HG03460 (cell line): ENCODE results near the gene SCFD2.

Source experiments
- ATAC-seq: cut with Tn5 transposase; IDR thresholded peaks from one replicate; pipeline ENCODE4 v1.9.1; 2021; ENCODE audit not compliant: unreplicated experiment

SCFD2 gene

GRCh38 chr4:53118676-53119075 is 247.2 kb downstream of the SCFD2 start:
- no peak for ATAC-seq

- ATAC-seq: no peak
Measured at GRCh38 chr4:53116954-53117353, 248.9 kb downstream of the SCFD2 start.

GRCh38 chr4:53113431-53114225 is 252.2 kb downstream of the SCFD2 start:
- peak; percentile 71 for ATAC-seq

- no peak for ATAC-seq
Measured at GRCh38 chr4:53105313-53105712, 260.5 kb downstream of the SCFD2 start.

- ATAC-seq: no peak
Measured at GRCh38 chr4:53103481-53103880, 262.4 kb downstream of the SCFD2 start.

- ATAC-seq: no peak
Measured at GRCh38 chr4:53101191-53101581, 264.7 kb downstream of the SCFD2 start.

- no peak for ATAC-seq
Measured at GRCh38 chr4:53100501-53101190, 265.2 kb downstream of the SCFD2 start.

- ATAC-seq: no peak
Measured at GRCh38 chr4:53098681-53099121, 267.2 kb downstream of the SCFD2 start.

GRCh38 chr4:53094040-53094439 is 271.8 kb downstream of the SCFD2 start:
- ATAC-seq: no peak

- no peak for ATAC-seq
Measured at GRCh38 chr4:53089936-53090729, 275.7 kb downstream of the SCFD2 start.

- ATAC-seq: no peak
Measured at GRCh38 chr4:53088152-53088551, 277.7 kb downstream of the SCFD2 start.

GRCh38 chr4:53076374-53076958 is 289.4 kb downstream of the SCFD2 start:
- no peak for ATAC-seq

GRCh38 chr4:53075162-53075785 is 290.6 kb downstream of the SCFD2 start:
- ATAC-seq: no peak

GRCh38 chr4:53068755-53069330 is 297.0 kb downstream of the SCFD2 start:
- no peak for ATAC-seq

GRCh38 chr4:53067125-53067802 is 298.6 kb downstream of the SCFD2 start:
- ATAC-seq: no peak

GRCh38 chr4:53066155-53066554 is 299.7 kb downstream of the SCFD2 start:
- ATAC-seq: no peak

GRCh38 chr4:53064609-53065008 is 301.3 kb downstream of the SCFD2 start:
- ATAC-seq: no peak

GRCh38 chr4:53061091-53061850 is 304.6 kb downstream of the SCFD2 start:
- ATAC-seq: no peak

GRCh38 chr4:53060278-53060677 is 305.6 kb downstream of the SCFD2 start:
- no peak for ATAC-seq
